Iris pigment epithelial cell (primary cell): Measurements from ENCODE around the gene URAD.
"Not testable (repeated sequence)": the region's sequence is repeated elsewhere in the genome, so short reads cannot be mapped to it uniquely, and the experiment has no call there.

ENCODE experiments used
- DNase-seq: peaks from one replicate; pipeline ENCODE4 v3.0.0-alpha.2; 2011; ENCODE audit warnings: low read depth

URAD gene

GRCh38 chr13:27988520-27988919 lies at the start of gene URAD:
TSS of gene URAD (minus strand) at chr13:27988693. CDS start at chr13:27988637, 56 bp downstream.
- peak; percentile 28 for DNase-seq

- DNase-seq = no peak
These were observed 48.9 kb upstream of the URAD start for GRCh38 chr13:28037399-28037798.

GRCh38 chr13:28035146-28035782 lies 46.8 kb upstream of the URAD start:
- DNase-seq = no peak

GRCh38 chr13:28033894-28034655 lies 45.6 kb upstream of the URAD start:
- DNase-seq = no peak

- not testable (repeated sequence) for DNase-seq
These were observed 43.9 kb upstream of the URAD start for GRCh38 chr13:28032438-28032837.

GRCh38 chr13:28031896-28032288 lies 43.4 kb upstream of the URAD start:
- DNase-seq = no peak

- DNase-seq = no peak
These were observed 42.9 kb upstream of the URAD start for GRCh38 chr13:28031220-28031895.

- DNase-seq = no peak
These were observed 39.3 kb upstream of the URAD start for GRCh38 chr13:28027607-28028364.

- DNase-seq = no peak
These were observed 38.6 kb upstream of the URAD start for GRCh38 chr13:28027071-28027470.

GRCh38 chr13:28026508-28026907 lies 38.0 kb upstream of the URAD start:
- DNase-seq = no peak

- peak; percentile 51 for DNase-seq
These were observed 34.5 kb upstream of the URAD start for GRCh38 chr13:28022848-28023518.

GRCh38 chr13:28014301-28014700 lies 25.8 kb upstream of the URAD start:
- DNase-seq = no peak

- no peak for DNase-seq
These were observed 25.0 kb upstream of the URAD start for GRCh38 chr13:28013482-28013881.

- no peak for DNase-seq
These were observed 24.4 kb upstream of the URAD start for GRCh38 chr13:28012896-28013295.

- DNase-seq = peak; percentile 15
These were observed 23.9 kb upstream of the URAD start for GRCh38 chr13:28012383-28012782.

- no peak for DNase-seq
These were observed 21.6 kb upstream of the URAD start for GRCh38 chr13:28010046-28010445.

GRCh38 chr13:28005016-28005415 lies 16.5 kb upstream of the URAD start:
- not testable (repeated sequence) for DNase-seq

GRCh38 chr13:28002886-28003698 lies 14.6 kb upstream of the URAD start:
- no peak for DNase-seq

- DNase-seq = no peak
These were observed 13.5 kb upstream of the URAD start for GRCh38 chr13:28001837-28002473.

GRCh38 chr13:28001049-28001448 lies 12.6 kb upstream of the URAD start:
- no peak for DNase-seq
